ENCODE results near the gene RAB8B. TPM values are rescaled to one million over a fixed set of nuclear protein-coding genes. Genes with fewer than 3 reads are reported as not detected.

The RAB8B gene
- total RNA-seq = 10 to 100 TPM; 26.1 to 48.1 (median 33.0) TPM

- H3K4me3 ChIP-seq = peak within 1 kb of the TSS; percentile 84 to 86
- H3K27me3 ChIP-seq = no peaks in the 10 kb centered on the region
- ATAC-seq = peak; percentile 100
- H3K4me1 ChIP-seq = peaks cover 0 to 49% (median 0%) of the 10 kb centered on the region in 3 donors
- 0% methylated on average over 3 to 10 of the region's 77 CpGs for WGBS, 2 donors (ENCODE audit: low coverage in 1 of 2)
- no peaks in the 10 kb centered on the region for H3K9me3 ChIP-seq
- no peaks in the 10 kb centered on the region for H3K36me3 ChIP-seq
- peak within 1 kb of the TSS; percentile 55 to 90 (median 88) for H3K27ac ChIP-seq
- peak; percentile 60 to 79 for TF ChIP-seq POLR2A (IDR thresholded peaks at IDR 0.05)
- peak in 2 of 4 experiments; percentile 32 to 33 for TF ChIP-seq CTCF (IDR thresholded peaks at IDR 0.05)
- TF ChIP-seq EP300 (IDR thresholded peaks at IDR 0.05) = no peak
- TF ChIP-seq POLR2AphosphoS5 (IDR thresholded peaks at IDR 0.05) = peak; percentile 86
Measured at GRCh38 chr15:63188926-63189871, at the start of gene RAB8B. RAB8B (plus strand) TSS chr15:63189606; CDS start chr15:63189625, 19 bp downstream.

GRCh38 chr15:63140936-63141335, 48.5 kb upstream of the RAB8B start:
- ATAC-seq = no peak
- Histone ChIP-seq H3K36me3 (peaks cover 0 to 27% of the 10 kb centered on the region in 2 donors), H3K27ac (no peak overlapping the region), H3K4me1 (no peaks in the 10 kb centered on the region), H3K4me3 (no peak overlapping the region), H3K27me3 (no peaks in the 10 kb centered on the region), H3K9me3 (no peaks in the 10 kb centered on the region)
- TF ChIP-seq POLR2A (IDR thresholded peaks at IDR 0.05) = no peak
- TF ChIP-seq POLR2AphosphoS5 (IDR thresholded peaks at IDR 0.05) = no peak
- no peak for TF ChIP-seq EP300 (IDR thresholded peaks at IDR 0.05)
- no peak for TF ChIP-seq CTCF (IDR thresholded peaks at IDR 0.05)
- 89 to 90% methylated on average over 2 of the region's 2 CpGs for WGBS, 2 donors (ENCODE audit: low coverage in 1 of 2)

- Histone ChIP-seq H3K9me3 (no peaks in the 10 kb centered on the region), H3K4me3 (no peak overlapping the region), H3K36me3 (peaks cover 0 to 69% of the 10 kb centered on the region in 2 donors), H3K27ac (no peak overlapping the region), H3K4me1 (peaks cover 0 to 3% (median 0%) of the 10 kb centered on the region in 3 donors), H3K27me3 (no peaks in the 10 kb centered on the region)
- no peak for ATAC-seq
- 60% methylated on average over 1 of the region's 2 CpGs; no CpG with 5 or more reads in 1 of the 2 donors for WGBS, 2 donors (ENCODE audit: low coverage in 1 of 2)
- TF ChIP-seq POLR2A (IDR thresholded peaks at IDR 0.05) (no peak), POLR2AphosphoS5 (IDR thresholded peaks at IDR 0.05) (no peak), CTCF (IDR thresholded peaks at IDR 0.05) (no peak), EP300 (IDR thresholded peaks at IDR 0.05) (no peak)
Measured at GRCh38 chr15:63145426-63145825, 44.0 kb upstream of the RAB8B start.

GRCh38 chr15:63146684-63147083, 42.7 kb upstream of the RAB8B start:
- Histone ChIP-seq H3K4me1 (peaks cover 0 to 4% (median 0%) of the 10 kb centered on the region in 3 donors), H3K27me3 (no peaks in the 10 kb centered on the region), H3K9me3 (no peaks in the 10 kb centered on the region), H3K36me3 (peaks cover 0 to 69% of the 10 kb centered on the region in 2 donors), H3K4me3 (no peak overlapping the region), H3K27ac (no peak overlapping the region)
- no peak for ATAC-seq
- TF ChIP-seq POLR2AphosphoS5 (IDR thresholded peaks at IDR 0.05) = no peak
- TF ChIP-seq EP300 (IDR thresholded peaks at IDR 0.05) = no peak
- TF ChIP-seq CTCF (IDR thresholded peaks at IDR 0.05) = no peak
- TF ChIP-seq POLR2A (IDR thresholded peaks at IDR 0.05) = no peak
- 84 to 86% methylated on average over 1 to 3 of the region's 3 CpGs for WGBS, 2 donors (ENCODE audit: low coverage in 1 of 2)
